Stimulated activated CD8-positive, alpha-beta memory T cell treated with anti-CD3 and anti-CD28 coated beads, Interleukin-2, amount 100 ng/mL, for 1 hour (primary cell): ENCODE data around the gene IDUA.
"Not testable (repeated sequence)": the region's sequence is repeated elsewhere in the genome, so short reads cannot be mapped to it uniquely, and the experiment has no call there.

Experiments
- DNase-seq, 2 donors: peaks; one replicate each; pipeline ENCODE4 v3.0.0-alpha.2; 2020; ENCODE audit warnings: low read depth in 2 of 2

The IDUA gene

DNA sequence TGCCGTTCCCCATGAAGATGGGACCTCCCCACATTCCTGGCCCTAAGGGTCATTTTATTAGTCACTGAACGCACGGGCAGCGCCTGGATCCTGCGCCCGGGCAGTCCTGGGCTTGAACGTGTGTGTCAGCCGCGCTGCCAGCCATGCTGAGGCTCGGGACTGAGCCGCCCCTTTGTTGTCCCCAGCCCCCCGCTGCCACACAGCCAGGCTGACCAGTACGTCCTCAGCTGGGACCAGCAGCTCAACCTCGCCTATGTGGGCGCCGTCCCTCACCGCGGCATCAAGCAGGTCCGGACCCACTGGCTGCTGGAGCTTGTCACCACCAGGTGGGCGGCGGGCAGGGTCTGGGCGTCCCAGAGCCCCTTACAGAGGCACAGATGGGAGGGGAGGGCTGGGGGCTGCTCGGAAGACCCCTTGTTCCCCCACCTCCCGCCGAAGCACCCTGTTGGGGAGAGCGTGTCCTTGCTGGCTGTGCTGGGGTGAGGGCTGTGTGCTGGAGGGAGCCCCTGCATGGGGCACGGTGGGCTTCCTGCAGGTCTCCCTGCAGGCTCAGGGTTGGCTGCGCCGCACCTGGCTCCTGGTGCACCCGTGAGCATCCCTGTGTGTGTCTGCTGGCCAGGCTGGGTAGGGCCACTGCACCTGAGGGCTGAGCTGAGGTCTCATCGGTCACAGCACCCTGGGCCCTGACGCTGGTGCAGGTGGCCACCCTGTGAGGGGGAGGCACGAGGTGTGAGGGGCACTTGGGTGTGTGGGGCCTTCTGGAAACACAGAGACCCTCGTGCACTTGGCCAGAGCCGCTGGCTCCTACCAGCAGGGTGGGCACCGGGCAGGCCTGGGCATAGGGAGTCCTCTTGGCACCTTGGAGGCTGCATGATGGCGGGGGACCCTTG lies 1.0 kb downstream of the IDUA start:
- no peak for DNase-seq

- DNase-seq = no peak
These were observed 2.2 kb downstream of the IDUA start for GRCh38 chr4:988726-989721.

GRCh38 chr4:989722-990471 lies 3.1 kb downstream of the IDUA start:
- no peak for DNase-seq

DNA sequence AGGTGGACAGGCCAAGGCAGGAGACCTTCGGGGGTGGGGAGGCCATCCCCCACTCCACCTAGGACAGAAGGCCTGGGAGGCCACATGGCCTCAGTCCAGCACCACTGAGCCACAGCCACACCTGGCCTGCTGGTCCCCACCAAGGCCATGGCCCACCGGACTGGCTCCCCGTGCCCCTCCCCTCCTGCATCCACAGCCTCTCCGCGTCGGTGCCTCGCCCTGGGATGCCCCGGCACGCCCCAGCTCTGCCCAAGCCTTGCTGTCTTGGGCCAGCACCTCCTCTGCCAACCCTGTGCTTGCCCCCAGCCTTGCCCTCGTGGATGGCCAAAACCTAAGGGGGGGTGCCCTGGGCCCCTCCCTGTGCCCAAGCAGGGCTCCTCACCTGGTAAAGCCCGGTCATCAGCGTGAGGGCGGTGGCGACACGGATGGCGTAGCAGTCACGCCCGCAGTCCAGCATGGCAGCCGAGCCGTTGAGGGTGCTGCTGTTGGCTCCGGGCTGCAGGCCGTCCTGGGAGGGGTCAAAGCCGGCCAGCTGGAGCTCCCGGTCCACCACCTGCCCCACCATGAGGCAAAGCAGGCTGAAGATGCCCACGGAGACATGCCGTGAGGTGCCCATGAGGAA lies 4.0 kb downstream of the IDUA start:
- no peak for DNase-seq

DNA sequence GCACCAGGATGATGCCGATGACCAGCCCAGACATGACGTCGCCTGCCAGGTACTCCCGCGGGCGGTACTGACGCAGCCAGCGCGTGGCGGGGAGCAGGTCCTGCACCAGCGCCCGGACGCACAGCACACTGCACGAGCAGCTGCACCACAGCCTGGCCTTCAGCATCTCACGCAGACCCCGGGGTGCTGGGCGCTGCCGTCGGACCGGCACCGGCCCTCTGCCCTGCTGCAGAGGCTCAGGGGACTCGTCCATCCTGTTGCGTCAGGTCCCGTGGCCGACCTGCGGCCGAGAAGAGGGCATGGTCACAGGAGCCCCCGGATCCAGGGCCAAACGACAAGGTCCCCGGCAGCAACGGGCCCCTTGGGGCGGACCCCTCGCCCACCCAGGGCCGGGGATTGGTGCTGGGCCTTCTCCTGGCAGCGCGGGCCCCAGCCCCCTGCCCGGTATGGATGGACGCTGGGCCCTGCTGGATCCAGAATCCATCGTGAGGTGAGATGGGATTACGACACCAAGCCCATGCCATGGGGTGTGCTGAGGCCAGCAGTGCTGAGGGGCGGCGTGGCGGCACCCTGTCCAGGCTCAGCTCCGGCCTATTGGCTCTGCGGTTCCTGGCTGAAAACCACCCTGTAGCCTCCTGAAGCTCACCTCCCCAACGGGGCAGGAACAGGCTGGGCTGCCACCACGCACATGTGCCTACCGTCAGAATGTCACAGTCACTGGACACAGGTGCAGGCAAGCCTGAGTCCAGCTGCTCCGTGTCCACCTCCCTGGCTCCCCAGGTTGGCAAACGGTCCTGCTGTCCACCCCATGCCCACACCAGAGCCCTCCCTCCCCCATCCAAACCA lies 4.8 kb downstream of the IDUA start:
- DNase-seq = no peak

GRCh38 chr4:992297-993110 lies 5.7 kb downstream of the IDUA start:
- DNase-seq = no peak

DNA sequence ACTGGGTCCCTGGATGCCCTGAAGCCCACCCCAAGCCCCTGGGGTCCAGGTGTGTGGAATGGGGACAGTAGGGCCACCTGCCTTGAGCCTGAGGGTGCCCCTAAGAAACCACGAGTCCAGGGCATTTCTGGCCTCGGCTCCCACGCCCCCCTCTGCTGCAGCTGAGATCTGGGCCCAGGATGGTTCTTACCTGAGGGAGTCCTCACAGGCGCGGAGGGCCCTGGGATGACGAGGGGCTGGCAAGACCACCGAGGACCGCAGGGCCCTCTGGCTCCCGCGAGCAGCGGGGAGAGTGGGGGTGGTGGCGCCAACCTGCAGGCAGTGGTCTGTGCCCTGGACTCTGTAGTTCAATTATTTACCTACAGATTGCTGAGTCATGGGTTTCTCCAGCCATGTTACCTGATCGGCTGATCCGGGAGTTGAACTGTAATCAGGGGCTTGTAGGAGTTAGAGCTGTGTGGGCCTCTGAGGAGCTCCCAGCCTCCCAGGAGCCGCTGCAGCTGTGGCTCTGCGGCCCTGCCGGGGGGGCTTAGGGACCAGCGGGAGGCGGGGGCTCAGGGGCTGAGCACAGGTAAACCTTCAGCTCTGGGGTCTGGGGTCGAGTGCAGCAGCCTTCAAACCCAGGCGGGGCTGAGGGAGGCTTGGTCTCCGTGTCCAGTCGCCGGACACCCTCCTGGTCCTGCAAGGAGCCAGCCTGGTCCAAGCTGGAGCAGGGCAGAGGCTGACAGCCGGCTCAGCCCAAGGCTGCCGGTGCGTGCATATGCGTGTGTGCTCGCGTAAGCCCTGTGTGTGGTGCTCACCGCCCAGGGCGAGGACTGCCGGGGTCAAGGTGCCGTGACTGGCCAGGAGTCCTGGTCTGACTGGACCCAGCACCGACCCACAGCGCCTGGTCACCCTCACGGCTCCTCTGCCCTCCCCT lies 6.5 kb downstream of the IDUA start, which contains the start of gene SLC26A1:
TSS of gene SLC26A1 (minus strand) at position 294 of the 919 bp plus-strand sequence. CDS start 1,701 bp downstream, outside the sequence.
- DNase-seq = no peak

DNA sequence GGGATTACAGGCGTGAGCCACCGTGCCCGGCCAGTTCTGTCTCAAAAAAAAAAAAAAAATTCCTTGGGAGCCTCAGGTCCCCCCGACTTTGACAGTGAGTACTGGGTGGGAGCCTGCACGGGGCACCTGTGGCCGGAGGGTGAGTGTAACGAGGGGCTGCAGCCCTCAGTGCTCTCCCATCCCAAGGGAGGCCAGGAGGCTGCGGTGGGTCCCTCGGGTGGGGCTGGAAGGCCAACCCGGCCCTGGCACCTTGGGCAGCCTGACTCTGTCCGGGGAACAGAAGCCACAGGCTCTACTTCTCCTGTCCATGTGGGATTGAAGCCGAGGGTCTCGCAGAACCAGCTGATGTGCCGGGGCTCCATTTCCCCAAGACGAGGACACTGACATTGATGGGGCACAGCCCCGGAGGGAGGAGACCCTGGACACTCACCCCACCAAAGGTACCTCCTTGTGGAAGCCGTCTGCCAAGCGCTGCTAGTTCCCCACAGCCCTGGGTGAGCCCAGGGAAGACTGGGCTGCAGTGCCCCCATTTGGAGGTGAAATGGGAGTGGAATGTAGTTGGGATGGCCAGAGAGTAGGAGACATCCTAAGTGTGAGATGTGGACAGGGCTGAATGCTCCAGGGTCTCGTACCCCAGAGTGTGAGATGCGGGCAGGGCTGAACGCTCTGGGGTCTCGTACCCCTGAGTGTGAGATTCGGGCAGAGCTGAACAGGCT lies 8.6 kb downstream of the IDUA start:
- DNase-seq = no peak

GRCh38 chr4:996030-996996 lies 9.5 kb downstream of the IDUA start:
- DNase-seq = no peak

GRCh38 chr4:996997-997374 lies 10.1 kb downstream of the IDUA start:
- DNase-seq = no peak

- DNase-seq = no peak
These were observed 10.7 kb downstream of the IDUA start for GRCh38 chr4:997375-998071.

GRCh38 chr4:998096-998691 lies 11.3 kb downstream of the IDUA start:
- DNase-seq = no peak

DNA sequence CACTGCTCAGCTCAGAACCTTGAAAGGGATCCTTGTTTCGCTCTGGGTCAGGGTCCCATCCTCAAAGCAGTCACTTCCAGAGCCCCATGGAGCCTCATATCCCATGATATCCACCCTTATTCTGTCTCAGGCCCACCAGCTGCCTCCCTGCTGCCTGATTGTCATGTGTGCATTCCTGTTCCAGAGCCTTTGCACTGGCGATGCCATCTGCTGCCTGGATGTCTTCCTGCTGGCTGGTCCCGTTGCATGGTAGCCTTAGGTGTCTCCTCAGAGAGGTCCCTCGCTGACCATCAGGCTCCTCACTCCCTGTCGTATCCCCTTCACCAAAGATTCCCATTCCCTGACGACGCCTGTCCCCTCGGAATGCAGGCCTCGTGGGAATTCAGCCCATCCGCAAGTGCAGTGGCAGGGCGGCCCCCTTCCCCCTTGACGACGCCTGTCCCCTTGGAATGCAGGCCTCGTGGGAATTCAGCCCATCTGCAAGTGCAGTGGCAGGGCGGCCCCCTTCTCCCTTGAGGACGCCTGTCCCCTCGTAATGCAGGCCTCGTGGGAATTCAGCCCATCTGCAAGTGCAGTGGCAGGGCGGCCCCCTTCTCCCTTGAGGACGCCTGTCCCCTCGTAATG lies 12.5 kb downstream of the IDUA start:
- not testable (repeated sequence) for DNase-seq

GRCh38 chr4:999882-1000425 lies 13.1 kb downstream of the IDUA start:
- no peak for DNase-seq
